ENCODE data around the gene TTC8. TPM values are rescaled to one million over a fixed set of nuclear protein-coding genes. Genes with fewer than 3 reads are reported as not detected.

Gene TTC8
- total RNA-seq, 1 experiment from 2014 or later, result 9.2 TPM

DNA sequence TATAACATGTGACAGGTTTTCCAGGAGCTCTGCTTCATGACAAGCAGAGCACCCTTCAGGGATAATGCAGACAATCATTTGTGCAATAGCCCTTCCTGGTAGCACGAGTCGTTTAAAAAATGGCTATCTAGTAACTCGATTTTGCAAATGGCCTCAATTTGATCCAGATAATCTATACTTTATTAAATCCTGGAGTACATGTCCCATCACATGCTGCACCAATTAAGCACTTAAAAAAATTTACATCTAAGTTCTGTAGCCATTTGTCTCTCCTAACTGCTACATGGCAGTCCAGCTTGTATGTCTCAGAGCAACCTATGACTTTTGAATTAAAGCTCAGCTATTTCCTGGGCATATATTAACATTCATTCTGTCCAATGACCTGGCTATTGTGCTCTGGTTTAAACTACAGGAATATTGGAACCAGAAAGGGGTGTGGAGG, 79.8 kb downstream of the TTC8 start:
- Histone ChIP-seq H3K4me1 (ENCODE audit: insufficient read depth, low read length) (no peaks in the 10 kb centered on the region), H3K79me2 (ENCODE audit: insufficient read depth, low read length) (no peaks in the 10 kb centered on the region), H3K4ac (ENCODE audit: low read depth, low read length) (no peak overlapping the region), H3K18ac (ENCODE audit: insufficient read length, low read depth, low read length) (no peak overlapping the region), H3T11ph (ENCODE audit: low read length) (no peak overlapping the region), H2AFZ (ENCODE audit: low read length) (no peak overlapping the region), H3K23me2 (ENCODE audit: insufficient read length, low read depth, low read length, poor library complexity, severe bottlenecking) (no peaks in the 10 kb centered on the region), H3K14ac (ENCODE audit: insufficient read depth, low read length) (no peak overlapping the region), H2BK15ac (ENCODE audit: low read depth, low read length) (no peak overlapping the region), H2BK12ac (ENCODE audit: insufficient read length, low read depth, low read length) (no peak overlapping the region), H4K5ac (ENCODE audit: insufficient read length, low read depth, low read length) (no peak overlapping the region), H2AK5ac (ENCODE audit: insufficient read length, low read length) (no peak overlapping the region), H2BK20ac (ENCODE audit: low read depth, low read length, poor library complexity, severe bottlenecking) (no peak overlapping the region), H2BK5ac (ENCODE audit: insufficient read length, low read length) (no peak overlapping the region), H3K27ac (ENCODE audit: insufficient read length, low read depth, low read length) (no peak overlapping the region), H4K8ac (replicated peaks; ENCODE audit: insufficient read length, low read depth, low read length) (no peak overlapping the region), H3K9ac (ENCODE audit: extremely low read depth, insufficient read length, low read length) (no peak overlapping the region), H3K4me2 (ENCODE audit: insufficient read depth, insufficient read length, low read length) (no peak overlapping the region), H3K27me3 (ENCODE audit: insufficient read depth, low read length) (no peaks in the 10 kb centered on the region), H3K79me1 (ENCODE audit: insufficient read depth, low read depth, low read length, poor library complexity, severe bottlenecking) (no peaks in the 10 kb centered on the region), H3K56ac (ENCODE audit: insufficient read length, low read depth, low read length) (no peak overlapping the region), H3K23ac (ENCODE audit: insufficient read length, low read depth, low read length) (no peak overlapping the region), H2BK120ac (ENCODE audit: low read depth, low read length, poor library complexity, severe bottlenecking) (no peak overlapping the region), H4K91ac (ENCODE audit: insufficient read length, low read depth, low read length) (no peak overlapping the region), H4K20me1 (ENCODE audit: control insufficient read depth, insufficient read depth, insufficient read length) (no peaks in the 10 kb centered on the region), H3K9me3 (ENCODE audit: control insufficient read depth, low read depth, low read length) (no peaks in the 10 kb centered on the region)
- Mint-ChIP-seq H3K27me3 (ENCODE audit: low read depth) (peaks cover 14% of the 10 kb centered on the region), H3K4me1 (no peaks in the 10 kb centered on the region), H3K36me3 (ENCODE audit: insufficient read depth in 1 of 3, low read depth in 3 of 3) (no peaks in the 10 kb centered on the region; a peak in 2 of 7 replicates), H3K4me3 (no peak overlapping the region), H3K27ac (no peak overlapping the region), H3K9me3 (peaks cover 6 to 8% of the 10 kb centered on the region in 2 experiments; a peak in 4 of 5 replicates)
- no CpG with 5 or more reads among the region's 3 CpGs for WGBS (ENCODE audit: extremely low coverage, insufficient read length, low lambda C conversion rate)
- TF ChIP-seq, protein P1, sequence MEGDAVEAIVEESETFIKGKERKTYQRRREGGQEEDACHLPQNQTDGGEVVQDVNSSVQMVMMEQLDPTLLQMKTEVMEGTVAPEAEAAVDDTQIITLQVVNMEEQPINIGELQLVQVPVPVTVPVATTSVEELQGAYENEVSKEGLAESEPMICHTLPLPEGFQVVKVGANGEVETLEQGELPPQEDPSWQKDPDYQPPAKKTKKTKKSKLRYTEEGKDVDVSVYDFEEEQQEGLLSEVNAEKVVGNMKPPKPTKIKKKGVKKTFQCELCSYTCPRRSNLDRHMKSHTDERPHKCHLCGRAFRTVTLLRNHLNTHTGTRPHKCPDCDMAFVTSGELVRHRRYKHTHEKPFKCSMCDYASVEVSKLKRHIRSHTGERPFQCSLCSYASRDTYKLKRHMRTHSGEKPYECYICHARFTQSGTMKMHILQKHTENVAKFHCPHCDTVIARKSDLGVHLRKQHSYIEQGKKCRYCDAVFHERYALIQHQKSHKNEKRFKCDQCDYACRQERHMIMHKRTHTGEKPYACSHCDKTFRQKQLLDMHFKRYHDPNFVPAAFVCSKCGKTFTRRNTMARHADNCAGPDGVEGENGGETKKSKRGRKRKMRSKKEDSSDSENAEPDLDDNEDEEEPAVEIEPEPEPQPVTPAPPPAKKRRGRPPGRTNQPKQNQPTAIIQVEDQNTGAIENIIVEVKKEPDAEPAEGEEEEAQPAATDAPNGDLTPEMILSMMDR (conservative IDR thresholded peaks at IDR 0.05), result no peak
- DNase-seq, result no peak

Measured in H9 (cell line).